A673 (cell line): ENCODE results near the gene TSPEAR. TPM values are rescaled to one million over a fixed set of nuclear protein-coding genes. Genes with fewer than 3 reads are reported as not detected.
A peak's percentile ranks its signal among the peaks of the same experiment; 100 is the strongest.

Source experiments
- BruUV-seq: library from RNA; stranded (reverse); fragments of 400-500 nt; replicated peaks from 2 replicates; lab custom pipeline; 2021; lab: Mats Ljungman, UMichigan
- CTCF ChIA-PET: fragments of 300-600 bp; sonication (Branson Sonifier 250); formaldehyde crosslinking; loops from one replicate; lab custom pipeline; 2022; ENCODE audit warnings: antibody characterized with exemption; lab: Charles Lee
- POLR2A ChIA-PET: fragments of 300-600 bp; sonication (Branson Sonifier 250); formaldehyde crosslinking; loops from one replicate; lab custom pipeline; 2022; ENCODE audit warnings: antibody characterized with exemption; ENCODE audit not compliant: low non-redundant PET; lab: Charles Lee
- DNase-seq: peaks from one replicate; pipeline ENCODE4 v3.0.0-alpha.2; 2015; ENCODE audit warnings: low spot score
- H3K27ac ChIP-seq: fragments of 200-600 bp; sonication (generic); 2 replicates; pipeline ENCODE4 v1.5.1; 2016; ENCODE audit warnings: mixed run types, low read depth, mild to moderate bottlenecking, mixed read lengths, antibody characterized with exemption, low read length; ENCODE audit not compliant: poor library complexity, severe bottlenecking
- H3K27me3 ChIP-seq: fragments of 200-600 bp; sonication (generic); replicated peaks from 2 replicates; pipeline ENCODE4 v1.6.1; 2017; ENCODE audit warnings: mixed run types, low read depth, mild to moderate bottlenecking, mixed read lengths, antibody characterized with exemption, low read length; ENCODE audit not compliant: insufficient read depth, poor library complexity
- H3K36me3 ChIP-seq: fragments of 200-600 bp; sonication (generic); 2 replicates; pipeline ENCODE4 v1.6.1; 2016; ENCODE audit warnings: mixed run types, mild to moderate bottlenecking, mixed read lengths, antibody characterized with exemption, low read length; ENCODE audit not compliant: insufficient read depth, poor library complexity, severe bottlenecking
- H3K4me1 ChIP-seq: fragments of 200-600 bp; sonication (generic); 2 replicates; pipeline ENCODE4 v1.6.1; 2017; ENCODE audit warnings: mixed run types, mild to moderate bottlenecking, mixed read lengths, antibody characterized with exemption, low read length; ENCODE audit not compliant: insufficient read depth, poor library complexity, severe bottlenecking
- H3K4me3 ChIP-seq: fragments of 200-600 bp; sonication (generic); 2 replicates; pipeline ENCODE4 v1.5.1; 2016; ENCODE audit warnings: low read depth, mixed run types, mild to moderate bottlenecking, mixed read lengths, low read length; ENCODE audit not compliant: poor library complexity, severe bottlenecking
- H3K9me3 ChIP-seq: fragments of 200-600 bp; sonication (generic); 2 replicates; pipeline ENCODE4 v1.6.1; 2016; ENCODE audit warnings: mixed run types, low read depth, mild to moderate bottlenecking, mixed read lengths, antibody characterized with exemption, low read length; ENCODE audit not compliant: poor library complexity, severe bottlenecking
- EZH2 ChIP-seq: fragments of 200-600 bp; sonication (generic); IDR thresholded peaks from 2 replicates; pipeline ENCODE4 v1.6.1; 2017; ENCODE audit warnings: borderline replicate concordance, low read depth, mild to moderate bottlenecking, mixed read lengths, antibody characterized with exemption, low read length; ENCODE audit not compliant: poor library complexity, severe bottlenecking
- intact Hi-C: fragments of 100-400 bp; cut with micrococcal nuclease; formaldehyde crosslinking; loops from one replicate; pipeline ENCODE4 v1.10.0; 2022; ENCODE audit not compliant: unreplicated experiment
- total RNA-seq: library from RNA; stranded (reverse); gene quantifications from 2 replicates; pipeline ENCODE4 v1.2.3, GENCODE V29; 2021
- TF ChIP-seq, protein P1 (sequence below): fragments of 300-800, 200-600 bp; sonication (generic); conservative IDR thresholded peaks from 2 replicates; pipeline ENCODE4 v1.5.1; 2017; ENCODE audit warnings: low read depth, mild to moderate bottlenecking, antibody characterized with exemption, low read length, moderate library complexity, mixed read lengths

Gene TSPEAR
- total RNA-seq, 1 experiment from 2014 or later: 8.3 TPM

DNA sequence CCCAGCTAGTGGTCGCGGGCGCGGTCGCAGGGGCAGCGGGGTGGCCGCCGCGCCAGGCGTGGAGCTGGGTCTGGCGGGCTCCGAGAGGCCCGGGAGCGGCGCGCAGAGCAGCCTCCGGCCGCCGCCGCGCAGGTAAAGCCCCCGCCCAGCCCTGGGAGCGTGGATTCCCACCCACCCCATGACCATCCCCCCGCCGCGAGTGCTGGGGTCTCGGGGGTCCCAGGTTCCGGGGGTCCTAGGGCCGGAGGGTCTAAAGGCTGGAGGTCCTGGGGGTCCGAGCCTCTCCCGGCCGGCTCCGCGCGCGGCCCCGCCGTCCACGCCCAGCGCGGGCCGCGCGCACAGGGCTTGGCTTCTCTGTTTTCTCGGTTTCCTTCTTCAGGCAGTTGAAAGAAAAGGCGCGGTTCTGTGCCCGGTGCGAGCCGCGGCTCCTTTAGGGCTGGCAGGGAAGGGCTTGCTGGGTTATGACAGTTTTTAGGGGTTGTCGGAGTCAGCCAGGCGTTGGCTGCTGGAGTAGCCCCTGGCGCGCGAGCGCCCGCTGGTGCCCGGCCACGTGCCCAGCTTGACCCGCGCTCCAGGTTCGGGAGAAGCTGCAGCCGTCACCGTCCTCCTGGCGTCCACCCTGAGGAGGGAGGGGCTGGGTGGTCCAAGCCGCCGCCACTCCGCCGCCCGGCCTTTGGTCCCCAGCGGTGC lies 255.7 kb downstream of the TSPEAR start:
- no TSS peak for BruUV-seq
- Histone ChIP-seq H3K4me3 (peak overlapping the region; percentile 61), H3K36me3 (no peaks in the 10 kb centered on the region), H3K9me3 (peaks cover 6% of the 10 kb centered on the region), H3K27me3 (peaks cover 26% of the 10 kb centered on the region), H3K4me1 (no peaks in the 10 kb centered on the region), H3K27ac (no peak overlapping the region)
- intact Hi-C loops: loop anchor here (10.0 kb wide), 1 partner anchor 101 kb away; the partner anchor contains the start of gene TRPM2
- ChIA-PET CTCF (no interaction called here), POLR2A (no interaction called here)
- TF ChIP-seq, protein P1, sequence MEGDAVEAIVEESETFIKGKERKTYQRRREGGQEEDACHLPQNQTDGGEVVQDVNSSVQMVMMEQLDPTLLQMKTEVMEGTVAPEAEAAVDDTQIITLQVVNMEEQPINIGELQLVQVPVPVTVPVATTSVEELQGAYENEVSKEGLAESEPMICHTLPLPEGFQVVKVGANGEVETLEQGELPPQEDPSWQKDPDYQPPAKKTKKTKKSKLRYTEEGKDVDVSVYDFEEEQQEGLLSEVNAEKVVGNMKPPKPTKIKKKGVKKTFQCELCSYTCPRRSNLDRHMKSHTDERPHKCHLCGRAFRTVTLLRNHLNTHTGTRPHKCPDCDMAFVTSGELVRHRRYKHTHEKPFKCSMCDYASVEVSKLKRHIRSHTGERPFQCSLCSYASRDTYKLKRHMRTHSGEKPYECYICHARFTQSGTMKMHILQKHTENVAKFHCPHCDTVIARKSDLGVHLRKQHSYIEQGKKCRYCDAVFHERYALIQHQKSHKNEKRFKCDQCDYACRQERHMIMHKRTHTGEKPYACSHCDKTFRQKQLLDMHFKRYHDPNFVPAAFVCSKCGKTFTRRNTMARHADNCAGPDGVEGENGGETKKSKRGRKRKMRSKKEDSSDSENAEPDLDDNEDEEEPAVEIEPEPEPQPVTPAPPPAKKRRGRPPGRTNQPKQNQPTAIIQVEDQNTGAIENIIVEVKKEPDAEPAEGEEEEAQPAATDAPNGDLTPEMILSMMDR: peak; percentile 36; the same call in 1 of the 2 replicates
- TF ChIP-seq EZH2: no peak
- peak; percentile 49 for DNase-seq

DNA sequence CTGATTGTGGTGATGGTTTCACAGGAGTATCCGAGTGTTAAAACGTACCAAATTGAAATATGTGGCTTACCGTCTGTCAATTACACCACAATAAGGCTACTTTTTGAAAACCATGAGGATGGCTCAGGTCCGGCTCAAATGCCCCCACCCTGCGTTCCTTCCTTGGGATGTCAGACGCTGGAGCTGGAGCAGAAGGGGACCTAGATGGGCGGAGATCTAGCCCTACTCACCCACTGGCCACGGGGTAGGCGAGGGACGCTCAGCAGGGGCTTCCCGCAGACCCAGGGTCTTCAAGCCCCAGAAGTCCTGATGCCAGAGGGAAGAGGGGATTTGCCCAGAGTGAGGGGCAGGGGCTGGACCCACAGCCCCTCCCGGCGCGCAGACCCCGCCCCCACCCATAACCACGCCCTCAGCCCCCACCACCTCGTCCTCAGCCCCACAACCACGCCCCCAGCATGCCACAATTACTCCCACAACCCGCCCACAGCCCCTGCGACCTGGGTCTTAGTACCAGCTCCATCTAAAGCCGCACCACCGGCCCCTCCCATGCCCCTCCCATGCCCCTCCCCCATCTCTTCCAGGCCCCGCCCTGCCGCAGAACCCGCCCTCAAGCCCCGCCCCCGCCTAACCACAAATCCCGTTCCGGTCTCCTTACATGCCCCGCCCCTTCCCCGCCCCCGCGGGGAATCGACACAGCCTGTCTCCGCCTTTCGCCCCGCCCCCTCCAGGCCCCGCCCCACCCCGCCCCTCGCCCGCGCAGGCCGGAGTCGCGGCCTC lies 256.4 kb downstream of the TSPEAR start, which contains the start of gene LRRC3:
TSS of gene LRRC3 (plus strand) at position 764 of the 777 bp plus-strand sequence. CDS start 1,135 bp downstream, outside the sequence.
- intact Hi-C loops: loop anchor here (10.0 kb wide), 1 partner anchor 100 kb away; the partner anchor contains the start of gene TRPM2
- no peak for TF ChIP-seq EZH2
- TF ChIP-seq, protein P1: no peak
- Histone ChIP-seq H3K9me3 (peaks cover 6% of the 10 kb centered on the region), H3K27ac (no peak within 1 kb of the TSS), H3K4me1 (no peaks in the 10 kb centered on the region), H3K4me3 (peak within 1 kb of the TSS; percentile 61), H3K36me3 (no peaks in the 10 kb centered on the region), H3K27me3 (peaks cover 26% of the 10 kb centered on the region)
- ChIA-PET CTCF (no interaction called here), POLR2A (interaction anchor here (0.7 kb wide), 1 partner anchor 97 kb away, joined by 9 read pairs; no protein-coding TSS in a partner anchor)
- BruUV-seq: no TSS peak
- peak; percentile 91 for DNase-seq

DNA sequence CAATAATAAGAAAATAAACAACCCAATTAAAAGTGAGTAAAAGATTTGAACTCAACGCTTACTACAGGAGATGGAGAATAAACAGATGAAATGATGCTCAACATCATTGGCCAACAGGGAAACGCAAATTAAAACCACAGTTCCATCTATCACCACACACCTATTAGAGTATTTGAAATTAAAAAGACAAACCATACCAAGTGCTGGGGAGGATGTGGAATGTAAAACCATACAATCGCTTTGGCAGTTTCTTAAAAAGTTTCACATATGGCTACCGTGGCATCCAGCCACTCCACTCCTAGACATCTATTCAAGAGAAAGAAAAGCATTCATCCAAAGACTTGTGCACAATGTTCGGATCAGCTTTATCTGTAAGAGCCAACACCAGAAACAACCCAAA lies 257.3 kb downstream of the TSPEAR start:
- Histone ChIP-seq H3K4me1 (no peaks in the 10 kb centered on the region), H3K4me3 (no peak overlapping the region), H3K27me3 (peaks cover 30% of the 10 kb centered on the region), H3K9me3 (peaks cover 6% of the 10 kb centered on the region), H3K36me3 (no peaks in the 10 kb centered on the region), H3K27ac (no peak overlapping the region)
- intact Hi-C loops: loop anchor here (10.0 kb wide), 1 partner anchor 99 kb away; the partner anchor contains the start of gene TRPM2
- CTCF ChIA-PET: no interaction called here
- DNase-seq: no peak
- no peak for TF ChIP-seq EZH2
- TF ChIP-seq, protein P1: no peak
- POLR2A ChIA-PET: no interaction called here
- BruUV-seq: no TSS peak
